Measurements from ENCODE around the gene UGGT1. TPM values are rescaled to one million over a fixed set of nuclear protein-coding genes. Genes with fewer than 3 reads are reported as not detected.

Gene UGGT1
- total and polyA plus RNA-seq, 8 donors = 6.9 to 38.8 (median 32.1) TPM

DNA sequence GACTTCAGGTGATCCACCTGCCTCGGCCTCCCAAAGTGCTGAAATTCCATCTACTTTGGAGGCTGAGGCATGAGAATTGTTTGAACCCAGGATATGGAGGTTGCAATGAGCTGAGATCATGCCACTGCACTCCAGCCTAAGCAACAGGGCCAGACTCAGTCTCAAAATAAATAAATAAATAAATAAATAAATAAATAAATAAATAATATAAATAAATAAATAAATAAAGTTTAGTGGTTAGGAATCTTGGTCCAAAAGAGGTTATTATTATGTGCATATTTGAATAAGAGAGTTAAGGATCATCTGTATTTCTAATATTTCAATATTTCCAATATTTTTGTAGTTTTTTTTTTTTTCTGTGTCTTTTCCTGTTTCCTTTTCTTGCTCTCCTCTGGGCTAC, 136.9 kb downstream of the UGGT1 start:
- DNase-seq (no peak), FAIRE-seq (no peak), ATAC-seq (no peak)
- Histone ChIP-seq H3K27me3 (no peaks in the 10 kb centered on the region), H3K4me3 (no peak overlapping the region), H3K4me1 (no peaks in the 10 kb centered on the region), H3K27ac (no peak overlapping the region), H3K36me3 (no peaks in the 10 kb centered on the region), H3K9me3 (no peaks in the 10 kb centered on the region)
- intact Hi-C loops (cut with DNase I) = loop anchor here in 1 of 3 donors (5.0 kb wide), 1 partner anchor 89 kb away; the partner anchor contains the start of gene HS6ST1
- TF ChIP-seq, protein P1, sequence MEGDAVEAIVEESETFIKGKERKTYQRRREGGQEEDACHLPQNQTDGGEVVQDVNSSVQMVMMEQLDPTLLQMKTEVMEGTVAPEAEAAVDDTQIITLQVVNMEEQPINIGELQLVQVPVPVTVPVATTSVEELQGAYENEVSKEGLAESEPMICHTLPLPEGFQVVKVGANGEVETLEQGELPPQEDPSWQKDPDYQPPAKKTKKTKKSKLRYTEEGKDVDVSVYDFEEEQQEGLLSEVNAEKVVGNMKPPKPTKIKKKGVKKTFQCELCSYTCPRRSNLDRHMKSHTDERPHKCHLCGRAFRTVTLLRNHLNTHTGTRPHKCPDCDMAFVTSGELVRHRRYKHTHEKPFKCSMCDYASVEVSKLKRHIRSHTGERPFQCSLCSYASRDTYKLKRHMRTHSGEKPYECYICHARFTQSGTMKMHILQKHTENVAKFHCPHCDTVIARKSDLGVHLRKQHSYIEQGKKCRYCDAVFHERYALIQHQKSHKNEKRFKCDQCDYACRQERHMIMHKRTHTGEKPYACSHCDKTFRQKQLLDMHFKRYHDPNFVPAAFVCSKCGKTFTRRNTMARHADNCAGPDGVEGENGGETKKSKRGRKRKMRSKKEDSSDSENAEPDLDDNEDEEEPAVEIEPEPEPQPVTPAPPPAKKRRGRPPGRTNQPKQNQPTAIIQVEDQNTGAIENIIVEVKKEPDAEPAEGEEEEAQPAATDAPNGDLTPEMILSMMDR (IDR thresholded peaks at IDR 0.05) = no peak
- 91 to 100% methylated on average over 1 of the region's 1 CpG for WGBS, 2 donors

DNA sequence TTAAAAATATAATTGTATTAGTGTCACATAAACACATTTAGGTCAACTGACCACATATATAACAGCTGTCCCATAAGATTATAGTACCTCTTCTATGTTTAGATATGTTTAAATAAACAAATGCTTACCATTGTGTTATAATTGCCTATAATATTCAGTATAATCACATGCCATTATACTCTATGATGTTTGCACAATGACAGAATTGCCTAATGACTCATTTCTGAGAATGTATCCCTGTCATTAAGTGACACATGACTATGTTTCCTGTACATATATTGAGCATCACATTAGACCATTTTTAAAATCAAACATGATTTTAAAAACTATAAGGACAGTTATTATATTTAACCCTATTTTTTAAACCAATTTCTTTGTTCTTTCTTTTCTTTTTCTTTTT, 137.9 kb downstream of the UGGT1 start:
- Histone ChIP-seq H3K27me3 (no peaks in the 10 kb centered on the region), H3K4me3 (no peak overlapping the region), H3K4me1 (peaks cover 0 to 3% (median 0%) of the 10 kb centered on the region in 3 donors), H3K9me3 (no peaks in the 10 kb centered on the region), H3K36me3 (no peaks in the 10 kb centered on the region), H3K27ac (no peak overlapping the region)
- ATAC-seq = no peak
- FAIRE-seq = peak; percentile 71
- no peak for DNase-seq
- TF ChIP-seq, protein P1 (IDR thresholded peaks at IDR 0.05) = no peak
- intact Hi-C loops (cut with DNase I) = loop anchor here in 1 of 3 donors (5.0 kb wide), 1 partner anchor 88 kb away; the partner anchor contains the start of gene HS6ST1

DNA sequence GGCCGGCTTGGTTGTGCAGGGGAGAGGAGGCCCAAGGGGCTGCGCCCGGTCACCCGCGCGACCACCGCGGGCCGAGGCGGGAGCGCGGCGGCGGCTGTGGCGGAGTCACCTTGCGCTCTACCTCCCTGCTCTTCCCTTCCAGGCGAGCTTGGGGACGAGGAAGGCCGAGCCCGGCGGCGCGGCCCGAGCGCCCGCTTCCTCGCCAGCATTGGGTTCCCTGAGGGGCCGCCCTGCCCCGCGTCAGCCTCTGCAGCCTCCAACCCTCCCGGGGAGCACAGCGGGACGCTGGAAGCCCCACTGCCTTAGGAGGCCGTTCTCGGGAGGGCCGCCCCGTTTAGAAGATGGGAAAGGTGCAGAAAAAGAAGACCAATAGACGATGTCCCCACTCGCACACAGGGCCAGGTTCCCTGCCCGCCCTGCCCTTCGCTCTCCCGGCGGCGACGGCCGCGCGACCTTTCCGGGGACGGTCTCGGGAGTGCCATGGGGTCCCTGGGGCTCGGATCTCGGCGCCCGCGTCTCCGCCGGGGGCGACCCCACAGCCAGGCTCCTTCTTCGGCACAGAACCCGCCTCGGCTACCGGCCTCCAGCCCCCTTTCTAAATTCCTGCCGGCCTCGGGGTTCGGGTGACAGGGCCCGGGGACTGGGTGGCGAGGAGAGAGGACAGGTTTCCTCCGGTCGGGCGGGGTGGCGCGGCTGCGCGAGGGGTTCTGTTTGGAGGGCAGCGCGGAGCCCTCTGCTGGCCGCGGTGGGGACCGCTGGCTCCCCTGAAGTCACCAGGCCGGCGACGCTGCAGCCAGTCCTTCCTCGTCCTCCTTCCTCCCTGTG, 142.2 kb downstream of the UGGT1 start:
- peak; percentile 98 to 100 (median 99) for ATAC-seq
- intact Hi-C loops (cut with DNase I) = no loop called here
- Histone ChIP-seq H3K4me1 (peaks cover 0 to 3% (median 0%) of the 10 kb centered on the region in 3 donors), H3K4me3 (peak overlapping the region; percentile 42 to 74 (median 56)), H3K36me3 (no peaks in the 10 kb centered on the region), H3K9me3 (no peaks in the 10 kb centered on the region), H3K27me3 (no peaks in the 10 kb centered on the region), H3K27ac (peak overlapping the region; percentile 4 to 74 (median 50))
- TF ChIP-seq, protein P1 (IDR thresholded peaks at IDR 0.05) = peak; percentile 78 to 91 (median 84)
- FAIRE-seq = no peak
- DNase-seq = peak; percentile 84 to 98 (median 91)
- 0% methylated on average over 60 to 84 of the region's 84 CpGs for WGBS, 2 donors

DNA sequence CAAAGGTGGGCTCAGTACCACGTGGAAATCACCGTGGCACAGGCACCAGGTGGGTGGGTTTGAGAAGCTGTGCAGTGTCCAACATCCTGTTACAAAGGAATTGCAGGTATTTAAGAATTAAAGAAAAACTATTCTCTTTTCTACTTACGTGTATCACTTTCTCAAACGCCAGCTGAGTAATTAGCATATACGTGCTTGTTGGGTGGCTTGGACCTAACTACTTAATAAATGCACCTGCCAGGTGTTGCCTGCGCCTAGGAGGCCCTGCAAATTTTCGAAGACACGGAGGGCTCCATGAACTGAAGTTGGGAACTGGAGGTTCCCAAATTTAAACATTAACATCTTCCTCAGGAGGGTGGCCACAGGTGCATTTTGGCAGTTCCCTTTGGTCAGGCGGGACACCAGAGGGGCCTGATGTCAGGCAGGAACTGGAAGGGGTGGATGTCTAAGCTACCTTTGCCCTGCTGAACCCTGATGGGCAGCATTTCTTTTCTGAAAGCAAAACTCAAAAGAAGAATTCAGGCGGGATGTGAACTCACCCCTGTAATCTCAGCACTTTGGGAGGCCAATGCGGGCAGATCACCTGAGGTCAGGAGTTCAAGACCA, 142.9 kb downstream of the UGGT1 start:
- intact Hi-C loops (cut with DNase I) = no loop called here
- Histone ChIP-seq H3K36me3 (no peaks in the 10 kb centered on the region), H3K27ac (no peak overlapping the region), H3K4me1 (peaks cover 0 to 3% (median 0%) of the 10 kb centered on the region in 3 donors), H3K4me3 (peak overlapping the region in 2 of 4 donors; percentile 62 to 74), H3K27me3 (no peaks in the 10 kb centered on the region), H3K9me3 (no peaks in the 10 kb centered on the region)
- ATAC-seq (peak in 3 of 4 donors; percentile 1 to 4 (median 4)), FAIRE-seq (no peak), DNase-seq (no peak)
- WGBS, 2 donors = 26% methylated on average over 11 of the region's 11 CpGs
- TF ChIP-seq, protein P1 (IDR thresholded peaks at IDR 0.05) = peak in 1 of 4 donors; percentile 3

Measured in pancreas (tissue), 10 donors.